Nucleus accumbens (tissue), 56 donors: ENCODE data around the gene MAMLD1.

Source experiments
- DNase-seq, 56 donors: peaks; one replicate each; lab custom pipeline; 2025; lab: John Stamatoyannopoulos, UW

Gene MAMLD1

DNA sequence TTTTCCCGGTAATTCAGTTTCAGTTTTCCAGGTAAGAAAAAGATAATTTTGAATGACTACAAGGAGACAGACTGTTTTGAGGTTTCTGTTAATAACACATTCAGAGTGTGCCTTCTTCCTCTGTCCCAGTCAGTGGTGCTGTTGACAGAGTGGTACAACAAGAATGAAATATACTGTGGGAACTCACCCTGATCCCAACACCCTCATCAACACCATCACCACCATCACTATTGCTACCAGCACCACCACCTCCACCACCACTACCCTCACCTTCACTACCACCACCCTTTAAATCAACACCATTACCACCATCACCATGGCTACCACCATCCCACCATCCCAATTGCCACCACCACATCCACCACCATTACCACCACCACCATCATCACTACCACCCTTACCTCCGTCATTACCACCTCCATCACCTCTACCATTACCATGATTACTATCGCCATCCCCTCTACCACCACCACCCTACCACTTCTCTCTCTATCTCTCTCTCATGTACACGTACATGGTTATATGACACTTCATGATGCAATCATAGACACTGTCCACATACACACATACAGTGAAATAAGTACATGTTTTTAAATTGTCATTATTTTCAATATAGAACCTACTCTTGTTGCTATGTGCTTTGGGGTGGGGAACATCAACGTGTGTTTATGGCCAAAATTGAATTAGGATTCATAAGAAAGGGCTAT, 91.5 kb downstream of the MAMLD1 start:
- DNase-seq: no peak

DNA sequence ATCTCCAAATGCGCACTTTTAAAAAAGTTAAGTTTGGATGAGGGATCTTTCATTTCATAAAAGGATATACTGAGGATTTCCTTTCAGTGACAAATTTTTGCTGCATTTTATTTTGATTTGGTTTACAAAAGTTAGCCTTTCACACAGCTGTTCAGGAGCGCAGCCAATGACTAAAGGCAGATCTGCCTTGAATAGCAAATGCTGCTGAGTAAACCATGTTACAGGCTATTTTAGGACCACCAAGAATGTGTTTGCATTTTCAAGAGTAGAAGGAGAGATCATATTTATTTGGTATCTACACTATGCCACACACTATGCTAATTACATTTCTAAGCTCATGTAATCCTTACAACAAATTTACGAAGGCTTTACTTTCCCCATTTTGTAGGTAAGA, 92.1 kb downstream of the MAMLD1 start:
- no peak for DNase-seq

DNA sequence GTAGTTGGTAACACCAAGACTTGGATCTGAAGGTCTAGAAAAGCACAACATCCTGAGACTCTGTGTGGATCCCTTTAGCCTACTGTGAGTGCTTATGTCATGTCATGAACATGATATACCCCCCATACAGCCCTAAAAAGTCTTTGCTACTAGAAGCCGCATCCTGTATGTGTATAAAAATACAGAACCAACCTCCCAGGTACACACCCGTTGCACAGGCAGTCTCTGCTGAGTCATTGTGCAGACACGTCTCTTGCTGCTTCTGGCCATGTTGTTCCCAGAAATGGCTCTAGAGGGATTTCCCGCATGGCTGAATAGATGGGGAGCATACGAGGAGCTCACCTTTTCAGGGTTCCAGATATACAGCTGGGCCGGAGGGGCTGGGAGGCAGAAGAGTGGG, 93.3 kb downstream of the MAMLD1 start:
- DNase-seq: no peak

DNA sequence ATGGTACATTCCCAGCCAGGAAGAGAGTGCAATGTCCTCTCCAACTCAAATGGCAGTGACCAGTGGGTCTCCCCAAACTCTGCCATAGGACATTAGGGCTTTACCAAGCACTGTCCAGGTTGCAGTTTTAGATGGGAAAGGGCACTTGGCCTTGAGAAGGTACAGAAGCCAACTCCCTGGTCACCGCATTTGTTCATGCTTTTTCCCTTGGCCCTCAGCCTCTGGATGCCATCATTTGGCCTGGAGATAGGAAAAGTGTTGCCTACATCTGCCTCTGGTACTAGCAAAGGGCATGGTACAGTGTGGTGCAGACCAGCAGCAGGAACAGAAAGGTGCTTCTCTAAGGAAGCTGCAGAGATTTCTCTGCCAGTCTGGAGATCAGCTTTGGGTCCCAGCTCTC, 93.8 kb downstream of the MAMLD1 start:
- DNase-seq: no peak

- DNase-seq: no peak
Observed at GRCh38 chrX:150459196-150459595, 96.1 kb downstream of the MAMLD1 start.

- no peak for DNase-seq
Observed at GRCh38 chrX:150460063-150460462, 96.9 kb downstream of the MAMLD1 start.

- no peak for DNase-seq
Observed at GRCh38 chrX:150460781-150461180, 97.7 kb downstream of the MAMLD1 start.

DNA sequence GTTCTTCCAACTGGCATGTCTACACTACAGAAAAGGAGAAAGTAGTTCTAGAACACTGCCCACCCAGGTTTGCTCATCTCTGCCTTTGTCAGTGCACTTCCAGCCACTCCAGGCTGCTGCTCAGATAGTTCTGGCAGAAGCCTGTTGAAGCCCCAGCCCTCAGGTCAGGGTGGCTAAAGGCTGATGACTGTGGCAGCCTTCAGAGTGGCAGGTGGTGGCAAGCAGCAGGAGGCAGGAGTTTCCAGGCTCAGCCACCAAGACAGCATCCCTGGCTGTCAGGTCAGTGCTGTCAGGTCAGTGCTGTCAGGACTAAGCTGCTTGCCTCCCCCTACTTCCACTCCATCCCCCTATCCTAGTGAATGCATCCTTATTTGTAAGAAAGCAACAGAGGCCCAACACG, 100.4 kb downstream of the MAMLD1 start:
- DNase-seq: no peak

DNA sequence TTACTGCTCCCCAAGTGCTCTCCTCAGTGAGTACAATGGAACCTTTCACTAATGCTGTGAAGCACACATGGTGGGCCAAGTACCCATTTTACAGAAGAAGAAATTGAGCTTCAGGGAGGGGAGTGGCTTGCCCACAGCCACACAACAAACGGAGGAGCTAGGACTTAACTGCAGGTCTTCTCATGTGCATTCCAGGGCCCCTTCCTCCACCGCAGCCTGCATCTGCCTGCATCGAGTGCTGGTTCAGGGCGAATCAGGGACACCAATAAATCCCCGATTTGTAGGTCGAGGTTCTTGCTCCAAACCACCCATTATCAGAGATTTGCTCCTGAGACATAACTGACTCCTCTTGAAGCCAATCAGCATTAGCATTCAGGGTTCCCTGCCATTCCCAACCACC, 100.9 kb downstream of the MAMLD1 start:
- DNase-seq: no peak

GRCh38 chrX:150465326-150465725, 102.2 kb downstream of the MAMLD1 start:
- DNase-seq: peak in 39 of 56 donors; percentile 4 to 73 (median 28)

DNA sequence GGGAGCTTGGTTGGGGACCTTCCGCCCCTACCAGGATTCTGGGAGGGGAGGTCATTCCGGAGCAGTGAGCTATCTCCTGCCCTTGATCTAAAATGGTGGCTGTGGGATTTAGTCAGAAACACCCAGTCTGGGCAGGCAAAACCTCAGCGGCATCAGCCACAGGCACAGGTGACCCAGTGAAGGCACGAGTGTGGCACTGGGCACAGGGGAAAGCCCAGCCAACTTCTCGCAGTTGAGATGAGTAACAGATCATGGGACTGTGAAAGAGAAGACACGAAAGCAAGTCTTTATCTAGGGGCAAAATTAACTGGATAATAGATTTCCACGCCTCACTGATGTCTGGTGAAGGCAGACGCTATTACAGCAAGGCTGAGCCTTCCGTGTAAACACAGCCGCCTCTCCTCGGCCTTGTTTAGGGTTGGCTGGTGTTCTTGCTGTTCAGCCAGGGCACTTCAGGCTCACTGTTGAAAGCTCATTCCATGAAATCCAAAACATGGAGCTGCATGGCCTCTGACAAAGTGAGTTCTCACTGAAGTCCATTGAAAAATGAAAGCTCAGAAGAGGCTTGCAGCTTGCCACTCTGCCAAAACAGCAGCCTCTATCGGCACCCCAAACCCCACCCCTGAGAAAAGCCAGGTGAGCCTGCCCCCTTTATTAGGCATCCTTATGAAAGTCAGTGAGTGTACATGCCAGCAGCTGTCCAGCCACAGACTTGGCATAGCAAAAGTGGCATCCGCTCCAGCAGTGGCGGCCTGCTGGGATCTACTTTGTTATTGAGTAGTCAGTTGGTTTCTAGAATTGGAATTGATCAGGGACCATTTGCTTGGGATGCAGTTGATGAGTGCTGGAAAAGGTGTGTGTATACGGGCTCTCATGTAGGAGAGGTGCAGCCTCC, 103.0 kb downstream of the MAMLD1 start:
- DNase-seq: peak in 20 of 56 donors; percentile 3 to 57 (median 18)

GRCh38 chrX:150472306-150472705, 109.2 kb downstream of the MAMLD1 start:
- DNase-seq: no peak

- DNase-seq: no peak
Observed at GRCh38 chrX:150473371-150473770, 110.3 kb downstream of the MAMLD1 start.

DNA sequence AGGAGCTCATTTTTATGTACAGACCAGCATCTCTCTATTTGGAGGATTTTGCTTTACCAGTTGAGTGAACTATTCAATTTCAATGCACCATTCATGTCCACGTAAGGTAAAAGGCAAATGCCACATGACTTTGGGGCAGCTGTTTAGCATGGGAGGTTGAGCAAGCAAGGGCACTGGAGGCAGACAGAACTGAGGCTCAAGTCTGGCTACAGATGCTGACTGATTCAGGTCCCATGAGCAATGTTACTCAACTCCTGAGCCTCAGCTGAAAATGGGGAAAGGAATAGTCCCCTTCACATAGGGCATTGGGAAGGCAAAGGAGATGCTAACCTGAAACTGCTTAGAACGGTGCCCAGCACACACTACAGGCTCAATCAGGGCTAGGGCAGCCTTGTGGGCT, 112.3 kb downstream of the MAMLD1 start:
- no peak for DNase-seq

GRCh38 chrX:150476164-150476699, 113.1 kb downstream of the MAMLD1 start:
- DNase-seq: no peak

DNA sequence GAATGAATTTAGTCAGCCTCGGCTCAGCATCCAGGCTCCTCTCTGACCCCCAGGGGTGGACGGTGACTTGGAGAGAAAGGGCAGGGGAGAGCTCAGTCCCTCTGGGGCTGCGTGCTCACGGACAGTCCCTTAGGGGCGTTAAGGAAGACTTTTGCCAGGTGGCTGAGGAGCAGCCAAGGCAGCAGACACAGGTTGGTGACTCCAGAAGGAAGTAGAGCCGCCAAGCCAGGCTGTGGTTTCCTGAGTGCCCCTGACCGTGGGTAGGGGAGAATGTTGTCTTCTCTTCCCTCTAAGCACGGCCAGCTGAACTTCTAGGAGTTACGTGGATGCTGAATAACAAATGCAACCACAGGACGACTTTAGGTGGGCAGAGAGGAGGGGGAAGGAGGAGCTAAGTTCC, 114.3 kb downstream of the MAMLD1 start:
- no peak for DNase-seq

GRCh38 chrX:150478496-150479492, 115.7 kb downstream of the MAMLD1 start:
- no peak for DNase-seq

- peak in 15 of 56 donors; percentile 2 to 41 (median 19) for DNase-seq
Observed at GRCh38 chrX:150482537-150483206, 119.6 kb downstream of the MAMLD1 start.

- no peak for DNase-seq
Observed at GRCh38 chrX:150483356-150483985, 120.4 kb downstream of the MAMLD1 start.
